H1 (cell line): ENCODE measurements around the gene APAF1. TPM values are rescaled to one million over a fixed set of nuclear protein-coding genes. Genes with fewer than 3 reads are reported as not detected.

Experiments used
- CTCF ChIA-PET: fragments of 300-600 bp; sonication (Branson Sonifier 250); formaldehyde crosslinking; loops from one replicate; lab custom pipeline; 2021; ENCODE audit not compliant: partially characterized antibody; lab: Charles Lee
- POLR2A ChIA-PET: fragments of 300-600 bp; sonication (Branson Sonifier 250); formaldehyde crosslinking; loops from one replicate; lab custom pipeline; 2021; ENCODE audit warnings: inconsistent platforms; ENCODE audit not compliant: partially characterized antibody; lab: Charles Lee
- DNase-seq, 2 experiments: peaks; one replicate each; pipeline versions ENCODE4 v3.0.0 to v3.0.0-alpha.2; 2010 to 2022; ENCODE audit warnings: low spot score in 2 of 2, low read depth in 1 of 2, mixed read lengths in 1 of 2
- FAIRE-seq: peaks from 2 replicates; lab custom pipeline; 2011; peaks lifted over from hg19 to GRCh38; lab: Jason Lieb, UNC
- H2AFZ ChIP-seq: 2 replicates; pipeline ENCODE4 v1.8.1; 2012; ENCODE audit warnings: low read length, inconsistent platforms
- H2AK5ac ChIP-seq: 2 replicates; pipeline ENCODE4 v1.6.1; 2013; ENCODE audit warnings: low read depth, low read length
- H2BK120ac ChIP-seq: replicated peaks from 2 replicates; pipeline ENCODE3; 2013; ENCODE audit warnings: low read depth, low read length, inconsistent platforms
- H2BK12ac ChIP-seq: 2 replicates; pipeline ENCODE4 v1.6.1; 2013; ENCODE audit warnings: low read depth, low read length
- H2BK15ac ChIP-seq: 2 replicates; pipeline ENCODE4 v1.6.1; 2013; ENCODE audit warnings: low read length
- H2BK20ac ChIP-seq: 2 replicates; pipeline ENCODE4 v1.6.1; 2013; ENCODE audit warnings: low read length
- H2BK5ac ChIP-seq: 2 replicates; pipeline ENCODE4 v1.6.1; 2013; ENCODE audit warnings: low read depth, low read length
- H3K14ac ChIP-seq: 2 replicates; pipeline ENCODE4 v1.6.1; 2013; ENCODE audit warnings: inconsistent platforms; ENCODE audit not compliant: insufficient read length
- H3K18ac ChIP-seq: 2 replicates; pipeline ENCODE4 v1.6.1; 2013; ENCODE audit warnings: low read length; ENCODE audit errors: extremely low read depth
- H3K23ac ChIP-seq: 2 replicates; pipeline ENCODE4 v1.6.1; 2013; ENCODE audit warnings: inconsistent platforms; ENCODE audit not compliant: insufficient read length
- H3K23me2 ChIP-seq: 2 replicates; pipeline ENCODE4 v1.6.1; 2013; ENCODE audit warnings: low read depth, low read length
- H3K27ac ChIP-seq: 2 replicates; pipeline ENCODE4 v1.6.1; 2011; ENCODE audit warnings: low read depth, low read length, inconsistent platforms
- H3K27me3 ChIP-seq, 4 experiments: replicated peaks in 1 of 4; 1 replicate in 1 of 4; 2 replicates in 3 of 4; pipeline versions ENCODE4 v1.6.1 to v1.8.1; 2011 to 2013; ENCODE audit warnings: low read length in 3 of 4, mild to moderate bottlenecking in 3 of 4, inconsistent platforms in 2 of 4, mixed read lengths in 2 of 4, moderate library complexity in 1 of 4; ENCODE audit not compliant: control insufficient read depth in 3 of 4, insufficient read depth in 3 of 4; ENCODE audit errors: extremely low read depth in 1 of 4
- H3K36me3 ChIP-seq, 4 experiments: 2 replicates each; pipeline versions ENCODE4 v1.6.1 to v1.8.1; 2011 to 2013; ENCODE audit warnings: mild to moderate bottlenecking in 4 of 4, low read length in 3 of 4, moderate library complexity in 2 of 4, control low read depth in 1 of 4, inconsistent platforms in 1 of 4; ENCODE audit not compliant: insufficient read depth in 4 of 4, control insufficient read depth in 2 of 4
- H3K4ac ChIP-seq: replicated peaks from 2 replicates; pipeline ENCODE3; 2013; ENCODE audit warnings: low read length, low read depth, mixed read lengths, inconsistent platforms; ENCODE audit not compliant: insufficient read length
- H3K4me1 ChIP-seq, 4 experiments: replicated peaks in 1 of 4; 1 replicate in 1 of 4; 2 replicates in 3 of 4; pipeline versions ENCODE4 v1.6.1 to v1.8.1; 2011 to 2013; ENCODE audit warnings: low read length in 3 of 4, inconsistent platforms in 2 of 4, mixed read lengths in 1 of 4; ENCODE audit not compliant: insufficient read depth in 4 of 4, control insufficient read depth in 3 of 4
- H3K4me2 ChIP-seq, 2 experiments: 2 replicates each; pipeline versions ENCODE4 v1.6.1 to v1.8.1; 2011 to 2013; ENCODE audit warnings: low read depth in 2 of 2, low read length in 2 of 2, control low read depth in 1 of 2, inconsistent platforms in 1 of 2, mild to moderate bottlenecking in 1 of 2; ENCODE audit not compliant: insufficient read depth in 1 of 2
- H3K4me3 ChIP-seq, 4 experiments: fragments of 200-600, 300-600 bp in 1 of 4; sonication (generic), shearing (Covaris generic), sonication (Bioruptor Twin) in 1 of 4; 2 replicates each; pipeline versions ENCODE4 v1.5.1 to v1.8.1; 2011 to 2016; ENCODE audit warnings: low read length in 4 of 4, low read depth in 3 of 4, control low read depth in 2 of 4, inconsistent platforms in 2 of 4, mild to moderate bottlenecking in 2 of 4, mixed read lengths in 1 of 4, moderate library complexity in 1 of 4; ENCODE audit not compliant: insufficient read depth in 2 of 4; ENCODE audit errors: extremely low read depth in 1 of 4
- H3K56ac ChIP-seq: replicated peaks from 2 replicates; pipeline ENCODE3; 2013; ENCODE audit warnings: low read depth, mild to moderate bottlenecking, mixed read lengths, low read length, inconsistent platforms; ENCODE audit not compliant: insufficient read length
- H3K79me1 ChIP-seq: 2 replicates; pipeline ENCODE4 v1.6.1; 2013; ENCODE audit warnings: low read depth, low read length, control low read depth
- H3K79me2 ChIP-seq, 2 experiments: 2 replicates each; pipeline versions ENCODE4 v1.6.1 to v1.8.1; 2012 to 2013; ENCODE audit warnings: low read length in 2 of 2, mild to moderate bottlenecking in 2 of 2, inconsistent platforms in 1 of 2; ENCODE audit not compliant: insufficient read depth in 2 of 2, control insufficient read depth in 1 of 2
- H3K9ac ChIP-seq, 4 experiments: replicated peaks in 1 of 4; 1 replicate in 1 of 4; 2 replicates in 3 of 4; pipeline versions ENCODE4 v1.6.1 to v1.8.1; 2011 to 2013; ENCODE audit warnings: low read depth in 3 of 4, low read length in 3 of 4, control low read depth in 2 of 4, mild to moderate bottlenecking in 2 of 4, moderate library complexity in 2 of 4, inconsistent platforms in 1 of 4; ENCODE audit errors: extremely low read depth in 1 of 4
- H3K9me3 ChIP-seq, 2 experiments: 2 replicates each; pipeline versions ENCODE4 v1.6.1 to v1.8.1; 2012 to 2013; ENCODE audit warnings: mild to moderate bottlenecking in 2 of 2, moderate library complexity in 2 of 2, control low read depth in 1 of 2, inconsistent platforms in 1 of 2, low read depth in 1 of 2, low read length in 1 of 2, mixed read lengths in 1 of 2; ENCODE audit not compliant: insufficient read depth in 2 of 2
- H4K20me1 ChIP-seq, 2 experiments: replicated peaks in 1 of 2; 2 replicates each; pipeline versions ENCODE3 to v1.8.1; 2011 to 2013; ENCODE audit warnings: inconsistent platforms in 2 of 2, low read length in 2 of 2, mild to moderate bottlenecking in 1 of 2; ENCODE audit not compliant: insufficient read depth in 2 of 2, control insufficient read depth in 1 of 2
- H4K5ac ChIP-seq: 2 replicates; pipeline ENCODE4 v1.6.1; 2013; ENCODE audit warnings: low read length, low read depth, mixed read lengths, inconsistent platforms; ENCODE audit not compliant: insufficient read length
- H4K8ac ChIP-seq: 2 replicates; pipeline ENCODE4 v1.8.0; 2013; ENCODE audit warnings: mild to moderate bottlenecking, moderate library complexity, low read length, inconsistent platforms; ENCODE audit not compliant: insufficient read depth; ENCODE audit errors: extremely low read depth
- H4K91ac ChIP-seq: replicated peaks from 2 replicates; pipeline ENCODE3; 2013; ENCODE audit warnings: low read length, mixed read lengths, inconsistent platforms; ENCODE audit not compliant: insufficient read length
- EP300 ChIP-seq, 2 experiments: IDR thresholded peaks; 1 replicate in 1 of 2; 2 replicates in 1 of 2; pipeline ENCODE4 v1.6.1; 2011 to 2012; ENCODE audit warnings: low read depth in 2 of 2, low read length in 2 of 2, mild to moderate bottlenecking in 2 of 2, borderline replicate concordance in 1 of 2, inconsistent platforms in 1 of 2, moderate library complexity in 1 of 2
- GTF2F1 ChIP-seq: IDR thresholded peaks from 2 replicates; pipeline ENCODE4 v1.6.1; 2012; ENCODE audit warnings: low read depth, low read length, improper control_type of control experiment, borderline replicate concordance
- JUN ChIP-seq: IDR thresholded peaks from 2 replicates; pipeline ENCODE4 v1.6.1; 2011; ENCODE audit warnings: low read depth, mild to moderate bottlenecking, improper control_type of control experiment, low read length
- NRF1 ChIP-seq: IDR thresholded peaks from 2 replicates; pipeline ENCODE4 v1.6.1; 2011; ENCODE audit warnings: mild to moderate bottlenecking, low read depth, low read length, improper control_type of control experiment
- PHF8 ChIP-seq: fragments of 200-600 bp; sonication (generic); conservative IDR thresholded peaks from 2 replicates; pipeline ENCODE4 v1.7.1; 2012; ENCODE audit warnings: low read depth, mild to moderate bottlenecking, inconsistent platforms, low read length, moderate library complexity
- SAP30 ChIP-seq: fragments of 300-600 bp; sonication (generic); IDR thresholded peaks from 2 replicates; pipeline ENCODE4 v1.7.1; 2012; ENCODE audit warnings: low read length, moderate library complexity, mild to moderate bottlenecking, inconsistent platforms; ENCODE audit not compliant: insufficient read depth, insufficient replicate concordance
- WGBS, 2 experiments: shearing (Covaris generic) in 1 of 2; methylation state at CpG; one replicate each; pipeline versions ENCODE4 v1.1.6 to v1.1.7; 2013 to 2015; ENCODE audit warnings: low lambda C conversion rate in 2 of 2, mixed read lengths in 2 of 2, inconsistent platforms in 1 of 2, low coverage in 1 of 2, missing lambda C conversion rate in 1 of 2; ENCODE audit not compliant: insufficient replicate concordance in 2 of 2, insufficient coverage in 1 of 2, insufficient read length in 1 of 2; ENCODE audit errors: extremely low coverage in 1 of 2, missing lambda C conversion rate in 1 of 2; 5-methylcytosine and 5-hydroxymethylcytosine counted together
- polyA plus RNA-seq, 7 experiments: library from polyadenylated mRNA; depleted of rRNA in 3 of 7; stranded (reverse) in 5 of 7; unstranded in 2 of 7; fragments of >200 nt in 5 of 7; fragments of 200-250 nt in 2 of 7; gene quantifications; 1 replicate in 5 of 7; 2 replicates in 1 of 7; 4 replicates in 1 of 7; pipeline versions ENCODE4 v1.2.1 to v1.2.3, GENCODE V29; 2011 to 2013; ENCODE audit warnings: missing spikeins in 2 of 7, mixed read lengths in 2 of 7
- total RNA-seq: library from RNA; stranded (reverse); fragmentation: NEBNext Ultra II Directional; extraction: Animal tissue kit (Norgen Biotek cat#: 25700); gene quantifications from 2 replicates; pipeline ENCODE4 v1.2.1, GENCODE V29; 2021
- TF ChIP-seq, protein P1 (sequence below), 3 experiments: IDR thresholded peaks; 1 replicate in 2 of 3; 2 replicates in 1 of 3; pipeline versions ENCODE4 v1.5.1 to v1.6.1; 2011; ENCODE audit warnings: low read length in 3 of 3, mild to moderate bottlenecking in 3 of 3, inconsistent platforms in 2 of 3, low read depth in 1 of 3, moderate library complexity in 1 of 3; ENCODE audit not compliant: insufficient read depth in 1 of 3; ENCODE audit errors: control extremely low read depth in 1 of 3

APAF1 gene
- total and polyA plus RNA-seq, 2 of the 8 experiments (the other 6 are each of a cell fraction or from before 2014, with no cell fraction given) = 4.7 to 22.6 TPM

DNA sequence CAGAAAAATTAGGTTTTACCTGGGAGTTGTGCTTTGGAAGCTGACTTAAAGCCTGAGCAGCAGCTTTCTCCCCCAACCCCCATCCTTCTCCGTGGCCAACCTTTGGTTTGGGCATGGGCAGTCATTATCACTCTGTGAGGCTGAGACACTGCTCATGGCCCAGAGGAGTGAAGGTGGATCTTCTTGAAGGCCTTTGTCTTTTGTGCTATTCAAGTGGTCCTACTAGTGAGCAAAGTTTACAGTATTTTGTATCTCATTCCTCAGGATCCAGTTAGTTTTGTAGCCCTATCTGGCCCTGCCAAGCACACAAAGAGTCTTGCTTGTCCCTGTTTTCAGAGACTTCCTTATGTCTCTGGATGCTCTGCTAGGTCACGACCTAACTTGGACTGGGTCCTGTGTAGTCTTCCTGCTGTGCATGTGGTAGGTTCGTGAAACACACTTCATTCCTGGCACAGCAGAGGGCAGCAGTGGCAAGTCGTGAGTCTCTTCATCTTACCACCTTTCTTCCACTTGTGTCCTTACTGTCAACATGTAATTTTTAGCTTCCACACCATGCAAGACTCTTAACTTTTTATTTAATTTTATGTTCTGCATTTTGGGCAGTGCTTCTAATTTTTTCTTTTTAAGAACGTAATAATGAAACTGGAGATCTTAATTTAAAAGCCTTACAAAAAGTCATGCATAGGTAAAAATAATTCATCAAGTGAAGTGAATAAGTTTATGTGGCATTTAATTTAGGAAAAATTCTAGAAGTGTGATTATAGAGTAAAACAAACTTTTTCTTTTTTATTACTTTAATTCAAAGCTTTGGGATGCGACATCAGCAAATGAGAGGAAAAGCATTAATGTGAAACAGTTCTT, 53.7 kb downstream of the APAF1 start:
- DNase-seq (peak in 1 of 2 experiments; percentile 54), FAIRE-seq (peak; percentile 85)
- Histone ChIP-seq H3K79me2 (no peaks in the 10 kb centered on the region), H3K9me3 (no peaks in the 10 kb centered on the region), H3K56ac (no peak overlapping the region), H3K23me2 (0 out of 2 replicates have a peak, but pooled peaks cover 2% of the 10 kb centered on the region), H3K4me2 (no peak overlapping the region), H3K18ac (no peak overlapping the region), H3K14ac (no peak overlapping the region), H3K79me1 (no peaks in the 10 kb centered on the region), H2BK20ac (no peak overlapping the region), H2BK5ac (no peak overlapping the region), H2BK15ac (no peak overlapping the region), H4K8ac (no peak overlapping the region), H3K36me3 (peaks cover 0 to 4% (median 0%) of the 10 kb centered on the region in 4 experiments; a peak in 2 of 8 replicates), H3K27ac (no peak overlapping the region), H4K5ac (no peak overlapping the region), H3K9ac (no peak overlapping the region), H2AK5ac (no peak overlapping the region), H2AFZ (no peak overlapping the region), H3K4me1 (peaks cover 2 to 11% (median 5%) of the 10 kb centered on the region in 4 experiments; a peak in 3 of 7 replicates), H4K20me1 (peaks cover 0 to 2% of the 10 kb centered on the region in 2 experiments), H3K23ac (no peak overlapping the region), H3K4me3 (no peak overlapping the region), H2BK120ac (no peak overlapping the region), H3K27me3 (no peaks in the 10 kb centered on the region), H4K91ac (no peak overlapping the region), H2BK12ac (no peak overlapping the region), H3K4ac (no peak overlapping the region)
- 57% methylated on average over 6 of the region's 6 CpGs; no CpG with 5 or more reads in 1 of the 2 experiments for WGBS, 2 experiments
- POLR2A ChIA-PET = no interaction called here
- CTCF ChIA-PET = interaction anchor here (0.6 to 2.6 kb wide), 20 partner anchors 9 to 299 kb away, joined by 3 to 15 read pairs (median 4); no protein-coding TSS in a partner anchor
- no peak for TF ChIP-seq EP300 (IDR thresholded peaks at IDR 0.05; ENCODE audit: borderline replicate concordance in 1 of 2, low read depth in 2 of 2, low read length in 2 of 2)
- no peak for TF ChIP-seq NRF1
- TF ChIP-seq JUN = no peak
- TF ChIP-seq, protein P1, sequence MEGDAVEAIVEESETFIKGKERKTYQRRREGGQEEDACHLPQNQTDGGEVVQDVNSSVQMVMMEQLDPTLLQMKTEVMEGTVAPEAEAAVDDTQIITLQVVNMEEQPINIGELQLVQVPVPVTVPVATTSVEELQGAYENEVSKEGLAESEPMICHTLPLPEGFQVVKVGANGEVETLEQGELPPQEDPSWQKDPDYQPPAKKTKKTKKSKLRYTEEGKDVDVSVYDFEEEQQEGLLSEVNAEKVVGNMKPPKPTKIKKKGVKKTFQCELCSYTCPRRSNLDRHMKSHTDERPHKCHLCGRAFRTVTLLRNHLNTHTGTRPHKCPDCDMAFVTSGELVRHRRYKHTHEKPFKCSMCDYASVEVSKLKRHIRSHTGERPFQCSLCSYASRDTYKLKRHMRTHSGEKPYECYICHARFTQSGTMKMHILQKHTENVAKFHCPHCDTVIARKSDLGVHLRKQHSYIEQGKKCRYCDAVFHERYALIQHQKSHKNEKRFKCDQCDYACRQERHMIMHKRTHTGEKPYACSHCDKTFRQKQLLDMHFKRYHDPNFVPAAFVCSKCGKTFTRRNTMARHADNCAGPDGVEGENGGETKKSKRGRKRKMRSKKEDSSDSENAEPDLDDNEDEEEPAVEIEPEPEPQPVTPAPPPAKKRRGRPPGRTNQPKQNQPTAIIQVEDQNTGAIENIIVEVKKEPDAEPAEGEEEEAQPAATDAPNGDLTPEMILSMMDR (IDR thresholded peaks at IDR 0.05; ENCODE audit: control extremely low read depth in 1 of 3, insufficient read depth in 1 of 3, low read depth in 1 of 3, low read length in 3 of 3) = peak; percentile 66 to 85 (median 76)
- no peak for TF ChIP-seq SAP30
- TF ChIP-seq PHF8 = no peak
- TF ChIP-seq GTF2F1 = no peak
